AG04449 (cell line): ENCODE measurements around the gene SMOC2.

Experiments used
- CTCF ChIA-PET: fragments of 350-600 bp; formaldehyde crosslinking; extraction: SDS; loops from one replicate; lab custom pipeline; 2021; ENCODE audit warnings: antibody characterized with exemption; lab: Yijun Ruan, JAX
- POLR2A ChIA-PET: fragments of 400-600, 350-600 bp; formaldehyde crosslinking; extraction: SDS; loops from one replicate; lab custom pipeline; 2020; ENCODE audit warnings: antibody characterized with exemption, inconsistent platforms; lab: Yijun Ruan, JAX
- DNase-seq: peaks from one replicate; pipeline ENCODE4 v3.0.0-alpha.2; 2010; ENCODE audit warnings: low read depth, low spot score
- H3K4me3 ChIP-seq: 2 replicates; pipeline ENCODE4 v1.5.1; 2011; ENCODE audit warnings: low read depth, mild to moderate bottlenecking, control low read depth, low read length
- TF ChIP-seq, protein P1 (sequence below): IDR thresholded peaks from one replicate; pipeline ENCODE4 v1.5.1; 2011; ENCODE audit warnings: mild to moderate bottlenecking, moderate library complexity, low read length, control low read depth, inconsistent platforms; ENCODE audit not compliant: insufficient read depth; ENCODE audit errors: missing control alignments

SMOC2 gene

DNA sequence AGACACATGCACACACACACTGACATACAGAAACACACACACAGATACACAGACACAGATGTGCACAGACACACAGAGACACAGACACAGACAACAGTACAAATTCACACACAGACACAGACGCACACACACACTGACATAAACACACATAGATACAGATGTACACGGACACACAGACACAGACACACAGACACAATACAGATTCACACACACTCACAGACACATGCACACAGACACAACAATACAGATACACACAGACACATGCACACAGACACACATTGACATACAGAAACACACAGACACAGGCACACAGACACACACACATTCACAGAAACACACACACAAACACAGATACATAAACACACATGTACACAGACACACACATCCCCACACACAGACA is 183.6 kb downstream of the SMOC2 start:
- ChIA-PET CTCF (no interaction called here), POLR2A (no interaction called here)
- DNase-seq: no peak
- TF ChIP-seq, protein P1, sequence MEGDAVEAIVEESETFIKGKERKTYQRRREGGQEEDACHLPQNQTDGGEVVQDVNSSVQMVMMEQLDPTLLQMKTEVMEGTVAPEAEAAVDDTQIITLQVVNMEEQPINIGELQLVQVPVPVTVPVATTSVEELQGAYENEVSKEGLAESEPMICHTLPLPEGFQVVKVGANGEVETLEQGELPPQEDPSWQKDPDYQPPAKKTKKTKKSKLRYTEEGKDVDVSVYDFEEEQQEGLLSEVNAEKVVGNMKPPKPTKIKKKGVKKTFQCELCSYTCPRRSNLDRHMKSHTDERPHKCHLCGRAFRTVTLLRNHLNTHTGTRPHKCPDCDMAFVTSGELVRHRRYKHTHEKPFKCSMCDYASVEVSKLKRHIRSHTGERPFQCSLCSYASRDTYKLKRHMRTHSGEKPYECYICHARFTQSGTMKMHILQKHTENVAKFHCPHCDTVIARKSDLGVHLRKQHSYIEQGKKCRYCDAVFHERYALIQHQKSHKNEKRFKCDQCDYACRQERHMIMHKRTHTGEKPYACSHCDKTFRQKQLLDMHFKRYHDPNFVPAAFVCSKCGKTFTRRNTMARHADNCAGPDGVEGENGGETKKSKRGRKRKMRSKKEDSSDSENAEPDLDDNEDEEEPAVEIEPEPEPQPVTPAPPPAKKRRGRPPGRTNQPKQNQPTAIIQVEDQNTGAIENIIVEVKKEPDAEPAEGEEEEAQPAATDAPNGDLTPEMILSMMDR: no peak
- no peak overlapping the region for H3K4me3 ChIP-seq

DNA sequence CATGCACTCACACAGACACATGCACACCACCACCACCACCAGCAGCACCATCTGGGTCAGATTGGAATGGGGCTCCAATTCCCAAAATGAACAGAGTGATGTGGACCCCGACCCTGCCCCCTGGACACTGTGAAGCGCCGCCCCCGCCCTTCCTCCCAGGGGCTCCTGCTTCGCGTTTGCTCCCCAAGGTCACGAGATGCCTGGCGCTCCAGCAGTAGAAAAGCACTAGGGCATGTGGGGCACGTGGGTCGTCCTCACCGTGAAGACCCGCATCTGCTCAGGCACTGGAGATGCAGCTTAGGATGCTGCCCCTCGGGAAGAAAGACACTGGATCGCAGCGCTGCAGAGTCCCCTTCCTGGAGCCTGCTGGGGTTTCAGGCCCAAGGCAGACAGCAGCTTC is 184.0 kb downstream of the SMOC2 start:
- no peak overlapping the region for H3K4me3 ChIP-seq
- TF ChIP-seq, protein P1: no peak
- POLR2A ChIA-PET: no interaction called here
- no peak for DNase-seq
- CTCF ChIA-PET: no interaction called here

- CTCF ChIA-PET: no interaction called here
- H3K4me3 ChIP-seq: no peak overlapping the region
- TF ChIP-seq, protein P1: no peak
- no peak for DNase-seq
- POLR2A ChIA-PET: no interaction called here
Observed at GRCh38 chr6:168625602-168626001, 184.6 kb downstream of the SMOC2 start.

DNA sequence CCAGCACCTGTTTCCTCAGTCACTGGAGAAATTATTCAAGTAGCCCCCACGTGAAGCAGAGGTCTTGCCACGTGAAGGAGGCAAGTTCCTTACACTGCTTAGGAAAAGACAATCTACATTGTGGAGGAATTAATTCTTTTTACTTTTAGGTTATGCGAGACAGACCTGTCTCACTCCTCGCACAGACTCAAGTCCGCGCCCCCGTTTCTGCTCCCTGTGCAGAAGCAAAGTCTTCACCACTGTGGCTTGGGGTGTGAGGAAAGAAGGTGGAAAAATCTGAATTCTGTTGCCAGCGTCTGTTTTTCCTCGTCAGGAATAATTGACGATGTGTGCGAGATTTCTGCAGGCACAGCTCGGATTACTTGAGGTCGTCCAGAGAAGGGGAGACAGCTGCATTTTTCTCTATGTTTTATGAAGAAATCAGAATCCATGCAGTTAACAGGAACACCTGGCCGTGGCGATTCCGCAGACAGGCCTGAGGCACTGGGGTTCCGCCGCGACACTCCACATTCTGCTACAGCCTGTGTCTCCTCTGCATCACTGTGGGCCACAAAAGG is 185.1 kb downstream of the SMOC2 start:
- TF ChIP-seq, protein P1: no peak
- ChIA-PET POLR2A (no interaction called here), CTCF (no interaction called here)
- no peak for DNase-seq
- H3K4me3 ChIP-seq: no peak overlapping the region

DNA sequence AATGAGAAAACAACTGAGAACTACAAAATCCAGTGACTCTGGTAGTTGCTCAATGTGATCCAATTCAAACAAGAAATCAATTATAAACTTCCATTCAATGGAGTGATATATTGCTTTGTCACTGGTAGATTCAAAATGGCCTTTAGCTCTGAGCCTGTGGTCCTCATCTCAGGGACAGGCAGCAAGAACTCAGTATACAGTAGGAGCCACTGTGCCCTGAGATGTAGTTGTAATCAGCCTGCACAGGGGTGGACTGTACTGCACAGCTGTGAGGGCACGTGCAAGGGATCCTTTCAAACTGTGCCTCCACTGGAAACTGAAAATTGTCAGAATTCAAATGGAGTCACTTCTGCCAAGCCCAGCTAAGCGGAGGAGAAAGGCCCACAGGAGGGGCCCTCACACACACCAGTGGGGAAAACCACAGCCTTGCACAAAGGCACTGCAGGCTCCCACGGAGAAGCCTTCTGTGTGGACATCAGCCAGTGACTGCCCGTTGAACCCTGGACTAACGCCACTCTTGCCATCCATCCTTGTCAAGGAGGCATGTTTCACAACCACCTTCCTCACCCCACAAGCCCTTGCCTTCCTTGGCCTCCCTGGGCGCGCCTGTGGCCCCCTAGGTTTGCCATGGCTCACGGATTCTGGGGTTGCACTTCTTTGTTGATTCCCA is 186.7 kb downstream of the SMOC2 start:
- ChIA-PET CTCF (no interaction called here), POLR2A (no interaction called here)
- DNase-seq: no peak
- TF ChIP-seq, protein P1: no peak
- no peak overlapping the region for H3K4me3 ChIP-seq

- H3K4me3 ChIP-seq: no peak overlapping the region
- CTCF ChIA-PET: no interaction called here
- DNase-seq: no peak
- TF ChIP-seq, protein P1: no peak
- POLR2A ChIA-PET: no interaction called here
Observed at GRCh38 chr6:168628176-168628553, 187.2 kb downstream of the SMOC2 start.
